ENCODE results near the gene FFAR1.

GRCh38 chr19:35363001-35363590 is 15.4 kb downstream of the FFAR1 start:
- TF ChIP-seq POLR2A (IDR thresholded peaks at IDR 0.05) (no peak), CTCF (IDR thresholded peaks at IDR 0.05) (no peak)

Data from uterus (tissue), 2 donors.